Left renal pelvis (tissue), 4 donors: Measurements from ENCODE around the gene GRID2. TPM values are rescaled to one million over a fixed set of nuclear protein-coding genes. Genes with fewer than 3 reads are reported as not detected.

Experiments used
- DNase-seq, 4 donors: peaks; one replicate each; pipeline ENCODE4 v3.0.0-alpha.2; 2013; ENCODE audit warnings: low read depth in 4 of 4, low spot score in 3 of 4
- polyA plus RNA-seq, 4 donors: library from polyadenylated mRNA; unstranded; fragments of 120-200 nt; gene quantifications; one replicate each; pipeline ENCODE4 v1.2.1, GENCODE V29; 2013; ENCODE audit not compliant: insufficient read length in 4 of 4

The GRID2 gene
- polyA plus RNA-seq, 4 donors: 2.9 to 7.1 (median 3.4) TPM

DNA sequence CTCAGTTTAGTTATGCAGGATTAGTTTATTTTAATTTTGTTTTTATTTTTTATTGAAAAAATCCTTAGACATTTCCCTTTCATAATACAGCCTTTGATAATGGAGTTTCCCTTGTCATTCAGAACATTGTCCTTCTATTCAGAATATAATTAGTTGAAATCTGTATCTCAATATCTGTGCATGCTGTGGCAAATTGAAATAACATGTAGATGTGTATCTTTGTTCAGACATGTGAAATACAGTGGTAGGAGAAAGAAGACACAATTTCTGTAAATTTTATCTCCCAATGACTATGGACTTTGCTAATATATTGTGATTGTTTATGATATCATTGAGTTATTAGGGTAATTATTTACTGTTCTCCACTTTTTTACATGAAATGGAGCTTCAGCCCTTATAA, 353.9 kb downstream of the GRID2 start:
- no peak for DNase-seq

DNA sequence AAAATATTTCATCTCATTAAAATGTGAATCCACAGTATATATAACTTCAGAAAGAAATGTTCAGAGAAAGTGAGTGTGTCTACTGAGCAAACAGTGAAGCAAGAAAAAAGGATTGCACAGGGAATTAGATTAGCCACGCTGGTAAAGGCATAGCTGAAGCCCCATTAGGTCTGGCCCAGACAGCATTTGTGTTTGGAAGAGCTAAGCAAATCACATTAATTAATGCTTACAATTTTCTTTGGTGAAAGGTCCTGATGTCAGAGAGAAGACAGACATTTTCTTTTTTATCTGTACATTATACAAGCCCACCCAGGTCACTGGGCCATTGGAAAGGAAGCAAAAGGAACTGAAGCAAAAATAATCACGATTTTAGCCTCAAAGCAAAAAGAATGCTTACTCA, 354.6 kb downstream of the GRID2 start:
- no peak for DNase-seq

DNA sequence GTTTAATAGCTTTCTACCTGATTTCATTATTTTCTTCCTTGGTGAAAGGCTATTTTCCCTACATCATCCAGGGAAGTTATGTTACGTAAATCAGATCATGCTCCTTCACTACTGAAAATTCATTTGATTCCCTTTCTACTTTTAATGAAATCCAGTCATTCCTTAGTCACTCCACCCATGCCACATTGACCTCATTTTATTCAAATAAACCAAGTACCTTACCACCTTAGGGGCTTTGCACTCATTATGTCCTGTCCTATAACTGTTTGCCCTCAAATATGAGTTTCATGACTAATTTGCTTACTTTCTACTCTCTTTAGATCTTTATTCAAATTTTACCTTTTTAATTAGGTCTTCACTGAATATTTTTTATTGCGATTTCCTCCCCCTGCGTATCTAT, 374.0 kb downstream of the GRID2 start:
- no peak for DNase-seq

DNA sequence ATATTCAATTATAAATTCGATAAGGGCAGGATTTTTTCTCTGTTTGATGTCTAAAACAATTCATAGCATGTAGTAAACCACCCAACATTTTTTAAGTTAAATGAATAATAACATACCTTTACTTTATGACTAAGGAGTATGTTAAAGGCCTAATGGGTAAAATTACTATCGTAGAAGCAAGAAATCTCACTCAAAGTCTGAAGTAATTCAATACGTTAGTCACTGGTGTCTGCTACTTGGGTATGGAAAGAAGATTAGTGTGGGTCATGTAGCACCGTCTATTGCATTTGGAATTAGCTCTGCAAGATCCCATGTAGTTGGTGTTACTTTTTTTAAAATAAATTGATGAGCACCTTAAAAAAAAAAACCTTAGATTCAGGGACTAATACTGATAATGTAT, 374.5 kb downstream of the GRID2 start:
- DNase-seq: no peak

DNA sequence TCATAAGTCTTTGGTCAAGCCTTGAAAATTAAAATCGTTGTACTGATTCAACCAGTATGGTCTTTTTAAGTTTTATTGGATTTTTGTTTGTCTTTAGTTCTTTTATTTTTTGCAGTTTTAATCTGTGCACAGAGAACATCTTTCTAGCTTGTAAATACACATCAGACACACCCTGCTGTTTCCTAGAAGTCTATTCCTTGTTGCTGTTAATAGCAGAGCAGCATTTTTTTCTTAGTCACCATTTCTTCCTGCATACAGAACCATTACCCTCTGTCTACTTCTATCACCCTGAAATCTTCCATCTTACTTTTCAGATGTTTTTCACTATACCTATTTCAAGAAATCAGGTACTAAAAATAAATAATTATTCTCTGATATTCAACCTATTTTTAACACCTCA, 375.4 kb downstream of the GRID2 start:
- DNase-seq: no peak

DNA sequence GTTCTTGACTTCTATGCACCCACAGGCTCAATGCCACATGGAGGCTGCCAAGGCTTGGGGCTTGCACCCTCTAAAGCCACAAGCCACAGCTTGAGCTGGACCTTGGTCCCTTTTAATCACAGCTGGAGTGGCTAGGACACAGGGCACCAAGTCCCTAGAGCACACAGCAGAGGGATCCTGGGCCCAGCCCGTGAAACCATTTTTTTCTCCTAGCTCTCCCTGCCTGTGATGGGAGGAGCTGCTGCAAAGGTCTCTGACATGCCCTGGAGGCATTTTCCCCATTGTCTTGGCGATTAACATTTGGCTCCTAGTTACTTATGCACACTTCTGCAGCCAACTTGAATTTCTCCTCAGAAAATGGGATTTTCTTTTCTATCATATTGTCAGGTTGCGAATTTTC, 410.9 kb downstream of the GRID2 start:
- no peak for DNase-seq

DNA sequence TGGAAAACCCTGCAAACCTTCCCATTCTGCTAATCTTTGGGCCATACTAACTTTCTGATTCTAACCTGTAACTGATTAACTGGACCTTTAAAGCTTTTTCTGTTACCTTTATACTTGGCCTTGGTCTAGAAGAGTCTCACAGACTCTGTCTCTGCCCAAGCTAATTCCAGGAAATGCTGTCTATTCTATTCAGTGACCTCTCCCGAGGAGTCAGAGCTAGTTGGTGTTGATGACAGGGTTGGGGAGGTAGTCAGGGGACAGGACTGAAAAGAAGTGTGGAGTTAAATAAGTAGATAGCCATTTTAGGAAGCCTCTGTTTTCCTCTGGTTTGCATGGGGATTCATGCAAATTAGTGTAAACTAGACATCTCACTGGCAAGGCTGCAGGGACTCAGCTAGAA, 429.5 kb downstream of the GRID2 start:
- peak in 1 of 4 donors; percentile 1 for DNase-seq

DNA sequence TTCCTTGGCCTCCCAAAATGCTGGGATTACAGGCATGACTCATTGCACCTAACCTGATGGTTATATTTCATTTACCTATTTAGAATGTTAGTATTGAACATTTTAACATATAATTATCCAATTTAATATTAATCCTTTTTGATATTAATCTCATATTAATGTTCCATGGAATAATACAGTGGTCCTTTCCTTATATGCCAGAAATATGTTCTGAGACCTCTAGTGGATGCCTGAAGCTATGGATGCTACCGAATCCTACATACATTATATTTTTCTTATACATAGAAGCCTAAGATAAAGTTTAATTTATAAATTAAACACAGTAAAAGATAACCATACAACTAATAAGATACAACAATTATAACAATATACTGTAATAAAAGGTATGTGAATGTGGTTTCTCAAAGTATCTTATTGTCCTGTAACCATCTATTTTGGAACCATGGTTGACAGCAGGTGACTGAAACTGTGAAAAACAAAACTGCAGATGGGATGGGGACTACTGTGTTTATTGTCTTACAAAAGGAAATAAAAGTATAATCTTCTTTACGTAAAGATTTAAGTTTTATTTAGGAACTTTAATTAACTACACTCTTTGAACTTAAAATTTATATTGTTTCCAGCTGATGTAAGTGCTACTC, 431.4 kb downstream of the GRID2 start:
- DNase-seq: no peak

DNA sequence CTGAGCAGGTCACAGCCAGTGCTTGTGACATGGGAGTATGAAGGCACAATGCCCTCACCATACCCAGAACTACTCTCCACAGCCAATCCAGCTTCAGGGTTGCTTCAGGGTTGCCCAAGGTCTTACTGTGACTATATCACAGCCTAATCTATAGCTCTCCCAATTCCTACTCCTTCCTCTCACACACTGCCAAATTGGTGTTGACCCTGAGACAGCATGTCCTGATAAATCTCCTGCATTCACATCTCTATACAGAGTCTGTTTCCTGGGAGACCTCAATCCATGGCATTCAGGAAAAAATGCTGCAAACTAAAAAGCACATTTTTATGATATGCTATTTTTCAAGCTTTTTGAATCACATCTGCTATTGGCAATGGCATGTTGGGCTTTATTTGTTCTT, 456.7 kb downstream of the GRID2 start:
- no peak for DNase-seq

DNA sequence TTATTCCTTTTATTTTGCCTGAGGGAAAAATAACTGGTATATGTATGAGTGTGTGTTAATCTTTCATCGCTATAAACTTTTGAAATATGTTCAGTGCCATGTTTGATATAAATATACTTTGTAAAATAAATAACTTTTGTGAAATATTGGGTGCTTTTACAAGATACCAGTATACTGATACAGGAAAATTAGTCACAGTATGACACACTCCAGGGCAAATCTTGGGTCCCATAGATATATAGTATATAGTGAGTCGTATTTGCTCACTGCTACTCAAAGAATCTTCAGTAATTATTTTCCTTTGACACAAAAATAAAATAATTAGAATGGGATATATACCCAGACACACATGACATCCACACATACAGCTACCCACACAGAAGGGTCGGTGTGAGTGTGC, 472.3 kb downstream of the GRID2 start:
- no peak for DNase-seq

DNA sequence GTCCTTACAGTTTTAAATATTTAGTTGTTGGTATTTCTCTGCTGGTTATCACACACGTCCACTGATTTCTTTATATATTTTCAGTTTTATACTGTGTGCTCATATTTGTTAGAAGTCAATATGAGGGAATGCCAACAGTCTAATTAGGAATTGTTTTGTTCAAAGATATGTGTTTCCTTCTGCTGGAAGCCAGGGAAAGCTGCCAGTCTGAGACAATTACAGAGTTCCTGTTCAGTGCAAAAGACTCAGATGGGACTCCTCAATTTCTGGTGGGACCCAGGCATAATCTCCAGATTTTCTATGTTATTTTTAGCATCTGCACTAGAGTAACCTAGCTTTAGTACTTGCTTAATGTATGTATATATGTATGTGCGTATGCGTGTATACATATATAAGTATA, 486.0 kb downstream of the GRID2 start:
- no peak for DNase-seq

DNA sequence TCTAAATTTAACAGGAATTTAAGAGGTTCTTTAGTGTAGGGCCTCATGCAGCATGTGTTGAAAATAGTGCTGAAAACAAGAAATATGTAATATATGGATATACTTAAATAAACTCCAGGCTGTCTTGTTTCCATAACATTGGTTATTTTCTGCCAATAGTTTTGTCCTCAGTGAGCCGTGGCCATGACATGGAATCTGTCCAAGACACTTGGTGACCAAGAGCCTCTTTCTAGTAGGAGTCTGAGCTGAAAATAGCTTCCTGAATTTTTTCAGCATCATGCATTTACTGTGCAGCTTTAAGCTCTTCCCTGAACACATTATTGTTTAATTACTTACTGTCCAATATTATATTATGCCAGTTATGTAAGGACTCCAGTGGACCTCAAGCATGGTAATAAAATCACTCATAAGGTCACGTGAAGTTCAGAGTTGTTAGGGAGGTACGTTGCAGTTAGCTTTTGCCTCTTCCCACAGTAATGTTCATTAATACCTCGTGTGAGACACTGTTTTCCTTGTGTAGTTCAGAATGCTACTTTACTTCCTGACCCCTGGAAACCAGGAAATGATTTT, 488.2 kb downstream of the GRID2 start:
- DNase-seq: no peak

DNA sequence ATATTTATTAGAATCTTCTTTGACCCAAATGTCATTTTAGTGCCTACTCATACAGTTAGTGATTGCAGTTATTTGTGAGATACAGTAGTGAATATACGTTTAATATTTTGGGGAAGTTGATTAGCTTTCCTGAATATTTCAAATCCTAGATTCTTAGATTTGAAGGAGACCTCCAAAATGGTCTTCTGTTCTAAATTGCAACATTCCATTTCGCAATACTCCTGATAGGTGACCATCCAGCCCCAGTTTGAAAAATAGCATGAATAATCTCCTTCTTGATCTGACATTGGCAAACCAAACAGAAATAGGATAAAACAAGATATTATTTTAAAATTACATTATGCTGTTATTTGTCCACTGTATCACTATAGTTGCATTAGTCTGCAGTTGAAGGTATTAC, 505.6 kb downstream of the GRID2 start:
- no peak for DNase-seq

DNA sequence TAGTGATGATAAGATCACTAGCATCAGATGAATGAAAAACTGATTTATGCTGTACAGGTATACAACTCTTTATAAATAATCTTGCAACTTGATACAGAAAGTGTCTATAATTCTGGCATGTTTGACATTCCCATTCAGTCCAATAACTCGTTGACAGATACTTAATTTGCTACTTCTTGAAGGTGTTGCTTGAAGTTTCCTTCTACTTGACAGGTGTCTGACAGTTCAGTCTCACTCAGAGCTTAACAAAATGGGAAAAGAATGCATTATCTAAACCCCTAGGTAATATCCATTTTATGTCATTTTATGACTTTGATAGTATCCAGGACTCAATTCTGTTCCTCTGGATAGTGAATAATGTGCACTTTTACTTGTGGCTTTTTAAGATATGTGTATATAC, 508.9 kb downstream of the GRID2 start:
- no peak for DNase-seq

DNA sequence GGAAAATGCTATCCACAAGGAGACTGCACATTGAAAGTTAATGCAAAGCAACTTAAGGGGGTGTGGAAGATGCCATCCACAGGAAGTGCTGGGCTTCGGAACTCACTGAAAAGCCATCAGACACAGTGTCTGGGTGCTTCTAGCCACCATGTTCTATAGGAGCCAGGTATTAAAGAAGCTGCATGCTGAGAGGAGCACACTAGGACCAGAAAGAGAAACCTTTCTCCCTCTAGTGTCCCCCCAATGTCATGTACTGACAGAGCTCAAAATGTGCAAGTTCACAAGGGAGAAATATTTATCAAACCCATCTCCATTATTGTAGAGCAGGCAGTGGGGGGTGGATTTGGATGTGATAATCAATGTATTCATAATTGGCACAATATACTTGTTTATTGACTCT, 510.9 kb downstream of the GRID2 start:
- no peak for DNase-seq

DNA sequence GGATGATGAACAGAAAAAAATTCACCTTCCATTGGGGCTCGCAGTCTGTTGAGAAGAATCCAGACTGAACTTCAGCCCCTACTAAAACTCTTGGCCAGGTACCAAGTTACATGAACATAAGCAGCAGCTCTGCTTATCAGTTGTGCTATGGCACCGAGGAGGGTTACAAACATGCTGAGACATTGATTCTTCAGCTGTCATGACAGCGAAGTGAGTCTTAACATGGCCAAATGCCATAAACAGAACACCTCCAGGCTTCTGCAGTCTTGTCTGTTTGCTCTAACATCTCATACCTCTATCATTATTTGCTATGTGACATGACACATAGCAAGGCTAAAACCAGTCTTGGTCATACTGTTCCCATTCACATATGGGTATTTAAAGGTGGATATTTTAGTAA, 521.5 kb downstream of the GRID2 start:
- no peak for DNase-seq

DNA sequence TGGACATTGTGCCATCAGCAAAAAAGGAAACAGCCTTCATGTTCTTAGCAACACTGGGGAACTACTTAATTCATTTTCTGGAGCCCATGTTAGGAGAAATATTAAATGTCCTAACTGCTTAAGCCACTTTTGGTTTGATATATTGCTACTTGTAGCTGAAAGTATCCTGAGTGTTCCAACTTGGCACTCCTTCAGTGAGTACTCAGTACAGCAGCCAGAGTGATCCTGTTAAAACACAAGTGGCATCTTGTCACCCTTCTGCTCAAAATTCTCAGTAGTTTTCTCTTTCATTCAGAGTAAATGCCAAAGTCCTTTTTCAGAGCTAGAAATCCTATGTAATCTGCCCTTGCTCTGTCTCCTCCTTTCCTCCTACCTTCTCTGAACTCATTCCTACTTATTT, 522.0 kb downstream of the GRID2 start:
- DNase-seq: no peak

DNA sequence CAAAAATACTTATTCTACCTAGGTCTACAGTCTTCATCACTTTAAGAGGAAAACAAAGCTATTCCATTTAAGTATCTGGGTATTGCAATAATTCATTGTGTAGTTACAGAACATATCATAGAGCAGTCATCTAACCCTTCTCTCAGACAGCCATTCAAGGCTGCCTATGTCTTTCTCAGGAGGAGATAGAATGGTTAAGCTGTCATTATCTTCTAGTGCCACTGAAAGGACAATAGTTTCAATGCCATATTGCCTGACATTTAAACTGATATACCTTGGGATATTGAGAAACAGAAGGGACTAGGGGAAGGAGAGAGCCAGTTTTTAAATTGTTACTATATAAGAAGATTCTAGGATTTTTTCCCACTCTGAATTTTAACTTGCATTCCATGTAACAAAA, 527.0 kb downstream of the GRID2 start:
- DNase-seq: no peak

DNA sequence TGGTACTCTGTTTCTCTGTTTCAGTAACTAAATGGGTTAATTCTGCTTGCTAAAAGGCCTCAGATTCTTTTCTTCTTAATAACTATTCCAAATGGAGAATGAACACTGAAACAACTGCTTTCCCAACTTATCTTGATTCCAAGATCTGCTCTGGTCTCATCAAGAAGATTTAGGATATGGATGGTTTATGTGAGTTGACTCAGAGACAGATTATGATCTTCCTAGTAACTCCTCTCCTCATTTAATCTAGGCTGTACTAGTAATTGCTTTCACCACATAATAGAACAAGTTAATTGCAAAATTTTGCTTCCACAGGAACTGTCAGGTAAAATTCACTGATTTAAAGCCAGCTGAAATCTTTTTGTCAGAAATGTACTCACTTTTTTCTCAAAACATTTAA, 537.1 kb downstream of the GRID2 start:
- DNase-seq: no peak

DNA sequence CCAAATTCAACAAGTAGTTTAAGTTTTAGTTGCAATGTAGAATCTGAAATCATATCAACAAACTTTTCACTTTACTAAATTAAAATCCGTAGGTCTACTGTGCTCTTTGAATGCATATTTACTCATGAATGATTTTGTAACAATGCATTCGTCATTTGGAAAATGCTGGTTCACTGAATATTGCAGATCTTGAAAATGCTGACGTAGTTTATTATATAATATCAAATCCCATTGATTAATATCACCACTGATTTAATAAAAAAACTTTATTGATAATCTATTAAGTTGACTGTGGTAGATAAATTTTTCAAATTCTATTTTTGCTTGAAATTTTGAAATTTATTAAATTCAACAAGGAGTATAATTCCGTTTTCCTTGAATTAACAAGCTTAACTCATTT, 540.0 kb downstream of the GRID2 start:
- DNase-seq: no peak

DNA sequence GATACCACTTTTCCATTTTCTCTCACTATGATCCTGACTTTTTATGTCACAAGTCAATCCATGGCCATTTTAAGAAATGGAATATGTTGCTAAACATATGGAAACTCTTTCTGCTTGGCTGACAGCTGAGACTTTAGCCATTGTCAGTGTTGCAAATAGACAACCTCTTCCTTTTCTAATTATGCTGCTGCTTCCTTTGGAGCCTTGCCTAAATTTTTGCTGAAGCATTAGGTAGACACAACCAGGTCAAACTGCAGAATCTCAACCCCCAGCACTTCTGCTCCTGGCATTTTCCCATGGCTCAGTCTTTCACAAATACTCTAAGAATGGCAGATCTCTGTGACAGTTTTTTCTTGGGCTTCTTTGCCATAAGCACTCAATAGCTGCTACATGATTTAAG, 543.3 kb downstream of the GRID2 start:
- no peak for DNase-seq

DNA sequence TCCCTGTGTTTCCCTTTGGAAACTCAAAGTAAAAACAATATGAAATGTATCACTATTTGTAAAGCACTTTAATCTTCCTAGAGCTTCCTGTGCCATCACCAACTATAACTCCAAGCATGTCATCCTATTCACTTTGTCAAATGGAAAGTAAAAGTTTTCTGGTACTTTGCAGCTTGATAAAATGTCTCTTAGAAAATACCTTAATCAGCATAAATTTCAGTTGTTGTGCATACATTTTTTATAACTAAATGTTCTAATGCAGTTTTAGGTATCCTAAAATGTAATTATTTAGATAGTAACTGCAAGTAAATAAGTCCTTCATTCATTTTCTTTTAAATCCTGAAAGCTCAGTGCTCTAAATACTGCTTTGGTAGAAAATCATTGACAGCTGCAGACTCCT, 558.7 kb downstream of the GRID2 start:
- no peak for DNase-seq

DNA sequence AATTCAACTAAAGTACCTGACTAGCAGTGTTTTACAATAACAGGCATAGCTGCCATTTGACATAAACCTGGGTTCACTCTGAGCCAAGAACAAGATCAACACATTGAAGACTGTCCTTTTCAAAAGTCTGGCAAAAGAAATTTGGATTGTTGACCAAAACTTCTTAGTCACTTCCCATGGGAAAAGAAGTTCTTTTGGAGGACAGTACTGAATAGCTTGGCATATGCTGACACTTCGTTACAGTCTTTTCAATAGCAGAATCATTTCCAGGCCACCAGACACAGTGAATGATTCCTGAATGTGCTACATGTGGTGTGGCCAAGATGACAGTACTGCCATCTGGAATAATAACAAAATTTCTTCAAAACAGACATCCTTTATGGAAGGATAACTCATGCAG, 560.3 kb downstream of the GRID2 start:
- no peak for DNase-seq
